OCI-LY1 (cell line): ENCODE measurements around the gene SENP2.
A peak's percentile ranks its signal among the peaks of the same experiment; 100 is the strongest.

Source experiments
- H2AFZ ChIP-seq: fragments of 200-600 bp; sonication (generic), shearing (Covaris generic); 2 replicates; pipeline ENCODE4 v1.6.0; 2014; ENCODE audit warnings: antibody characterized with exemption, mild to moderate bottlenecking, low read length
- H3F3A ChIP-seq: fragments of 200-600 bp; sonication (generic), shearing (Covaris generic); 2 replicates; pipeline ENCODE4 v1.6.0; 2014; ENCODE audit warnings: mild to moderate bottlenecking, antibody characterized with exemption, low read length, moderate library complexity; ENCODE audit not compliant: insufficient read depth
- H3K27ac ChIP-seq: fragments of 200-600 bp; sonication (generic); 2 replicates; pipeline ENCODE4 v1.5.1; 2014; ENCODE audit warnings: low read length, mixed run types, mild to moderate bottlenecking, low read depth; ENCODE audit not compliant: poor library complexity, severe bottlenecking
- H3K27me3 ChIP-seq: fragments of 200-600 bp; sonication (generic); 2 replicates; pipeline ENCODE4 v1.6.0; 2014; ENCODE audit warnings: antibody characterized with exemption, mild to moderate bottlenecking, low read length, moderate library complexity; ENCODE audit not compliant: insufficient read depth
- H3K36me3 ChIP-seq: fragments of 200-600 bp; sonication (generic); 2 replicates; pipeline ENCODE4 v1.6.1; 2014; ENCODE audit warnings: mild to moderate bottlenecking, antibody characterized with exemption, low read length, moderate library complexity, mixed read lengths; ENCODE audit not compliant: insufficient read depth
- H3K4me1 ChIP-seq: fragments of 200-600 bp; sonication (generic); 2 replicates; pipeline ENCODE4 v1.5.1; 2014; ENCODE audit warnings: mild to moderate bottlenecking, low read length, moderate library complexity; ENCODE audit not compliant: insufficient read depth, severe bottlenecking
- H3K4me2 ChIP-seq: fragments of 200-600 bp; sonication (generic), shearing (Covaris generic); 2 replicates; pipeline ENCODE4 v1.6.1; 2014; ENCODE audit warnings: low read length
- H3K4me3 ChIP-seq: fragments of 200-600 bp; sonication (generic); 2 replicates; pipeline ENCODE4 v1.5.1; 2014; ENCODE audit warnings: low read length, low read depth, mild to moderate bottlenecking, mixed read lengths; ENCODE audit not compliant: poor library complexity, severe bottlenecking
- H3K79me2 ChIP-seq: fragments of 200-600 bp; shearing (Covaris generic); 2 replicates; pipeline ENCODE4 v1.6.1; 2016; ENCODE audit warnings: mixed run types, low read length, mixed read lengths; ENCODE audit not compliant: insufficient read depth
- H3K9ac ChIP-seq: fragments of 200-600 bp; sonication (generic), shearing (Covaris generic); 2 replicates; pipeline ENCODE4 v1.6.1; 2014; ENCODE audit warnings: mild to moderate bottlenecking, low read length, mixed read lengths
- H3K9me2 ChIP-seq: fragments of 200-600 bp; sonication (generic), shearing (Covaris generic); 2 replicates; pipeline ENCODE4 v1.6.1; 2014; ENCODE audit warnings: low read depth, mild to moderate bottlenecking, low read length, mixed read lengths
- H3K9me3 ChIP-seq: fragments of 200-600 bp; shearing (Covaris generic); 2 replicates; pipeline ENCODE4 v1.6.1; 2014; ENCODE audit warnings: low read length, mixed read lengths
- H4K20me1 ChIP-seq: fragments of 200-600 bp; sonication (generic), shearing (Covaris generic); 2 replicates; pipeline ENCODE4 v1.6.0; 2016; ENCODE audit warnings: mild to moderate bottlenecking, low read length; ENCODE audit not compliant: insufficient read depth
- EZH2 ChIP-seq: fragments of 200-600 bp; sonication (generic), shearing (Covaris generic); IDR thresholded peaks from 2 replicates; pipeline ENCODE4 v1.8.0; 2017; ENCODE audit warnings: borderline replicate concordance, mixed run types, mild to moderate bottlenecking, antibody characterized with exemption, low read length, moderate library complexity, mixed read lengths
- TF ChIP-seq, protein P1 (sequence below): fragments of 200-600 bp; sonication (generic), shearing (Covaris generic); IDR thresholded peaks from 2 replicates; pipeline ENCODE4 v1.5.1; 2017; ENCODE audit warnings: mild to moderate bottlenecking, antibody characterized with exemption, low read length, moderate library complexity, mixed read lengths

Gene SENP2

GRCh38 chr3:185583925-185584324 lies 2.2 kb upstream of the SENP2 start:
- Histone ChIP-seq H3K4me1 (peaks cover 26% of the 10 kb centered on the region), H2AFZ (no peak overlapping the region), H3K4me2 (no peak overlapping the region), H3K36me3 (no peaks in the 10 kb centered on the region), H3K9me2 (no peaks in the 10 kb centered on the region), H4K20me1 (no peaks in the 10 kb centered on the region), H3K79me2 (peaks cover 17% of the 10 kb centered on the region), H3K27me3 (no peaks in the 10 kb centered on the region), H3K9me3 (no peaks in the 10 kb centered on the region), H3K9ac (no peak overlapping the region), H3K27ac (no peak overlapping the region), H3F3A (no peaks in the 10 kb centered on the region), H3K4me3 (no peak overlapping the region)
- TF ChIP-seq EZH2 = no peak
- TF ChIP-seq, protein P1, sequence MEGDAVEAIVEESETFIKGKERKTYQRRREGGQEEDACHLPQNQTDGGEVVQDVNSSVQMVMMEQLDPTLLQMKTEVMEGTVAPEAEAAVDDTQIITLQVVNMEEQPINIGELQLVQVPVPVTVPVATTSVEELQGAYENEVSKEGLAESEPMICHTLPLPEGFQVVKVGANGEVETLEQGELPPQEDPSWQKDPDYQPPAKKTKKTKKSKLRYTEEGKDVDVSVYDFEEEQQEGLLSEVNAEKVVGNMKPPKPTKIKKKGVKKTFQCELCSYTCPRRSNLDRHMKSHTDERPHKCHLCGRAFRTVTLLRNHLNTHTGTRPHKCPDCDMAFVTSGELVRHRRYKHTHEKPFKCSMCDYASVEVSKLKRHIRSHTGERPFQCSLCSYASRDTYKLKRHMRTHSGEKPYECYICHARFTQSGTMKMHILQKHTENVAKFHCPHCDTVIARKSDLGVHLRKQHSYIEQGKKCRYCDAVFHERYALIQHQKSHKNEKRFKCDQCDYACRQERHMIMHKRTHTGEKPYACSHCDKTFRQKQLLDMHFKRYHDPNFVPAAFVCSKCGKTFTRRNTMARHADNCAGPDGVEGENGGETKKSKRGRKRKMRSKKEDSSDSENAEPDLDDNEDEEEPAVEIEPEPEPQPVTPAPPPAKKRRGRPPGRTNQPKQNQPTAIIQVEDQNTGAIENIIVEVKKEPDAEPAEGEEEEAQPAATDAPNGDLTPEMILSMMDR = no peak

- H3K9me3 ChIP-seq = no peaks in the 10 kb centered on the region
- H2AFZ ChIP-seq = no peak overlapping the region
- peaks cover 25% of the 10 kb centered on the region for H3K79me2 ChIP-seq
- H3K36me3 ChIP-seq = no peaks in the 10 kb centered on the region
- TF ChIP-seq, protein P1 = no peak
- TF ChIP-seq EZH2 = no peak
- no peaks in the 10 kb centered on the region for H4K20me1 ChIP-seq
- H3F3A ChIP-seq = no peaks in the 10 kb centered on the region
- no peak overlapping the region for H3K27ac ChIP-seq
- no peak overlapping the region for H3K9ac ChIP-seq
- H3K27me3 ChIP-seq = no peaks in the 10 kb centered on the region
- H3K9me2 ChIP-seq = no peaks in the 10 kb centered on the region
- peaks cover 30% of the 10 kb centered on the region for H3K4me1 ChIP-seq
- H3K4me2 ChIP-seq = no peak overlapping the region
- no peak overlapping the region for H3K4me3 ChIP-seq
Measured at GRCh38 chr3:185584686-185585085, 1.4 kb upstream of the SENP2 start.

DNA sequence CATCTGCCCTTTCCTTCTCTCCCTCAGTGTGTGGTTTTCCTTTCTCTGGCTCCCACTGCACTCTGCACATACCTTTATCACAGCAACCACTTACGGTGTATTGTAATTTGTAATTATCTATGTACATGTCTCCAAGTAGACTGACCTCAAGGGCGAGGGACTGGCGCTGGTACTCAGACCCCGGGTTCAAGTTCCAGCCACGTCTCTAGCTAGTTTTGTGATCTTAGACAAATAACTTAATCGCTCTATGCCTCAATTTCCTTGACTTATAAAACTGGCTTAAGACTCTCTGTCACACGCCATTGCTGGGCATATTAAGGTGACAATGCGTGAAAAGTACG lies 607 bp upstream of the SENP2 start:
- H3K27me3 ChIP-seq = no peaks in the 10 kb centered on the region
- H2AFZ ChIP-seq = peak overlapping the region; percentile 83
- no peaks in the 10 kb centered on the region for H4K20me1 ChIP-seq
- H3K27ac ChIP-seq = peak overlapping the region; percentile 7
- peaks cover 26% of the 10 kb centered on the region for H3K79me2 ChIP-seq
- H3K9ac ChIP-seq = peak overlapping the region; percentile 72
- H3F3A ChIP-seq = no peaks in the 10 kb centered on the region
- TF ChIP-seq, protein P1 = no peak
- TF ChIP-seq EZH2 = no peak
- no peaks in the 10 kb centered on the region for H3K9me3 ChIP-seq
- H3K4me2 ChIP-seq = peak overlapping the region; percentile 84
- H3K4me1 ChIP-seq = peaks cover 30% of the 10 kb centered on the region
- H3K9me2 ChIP-seq = no peaks in the 10 kb centered on the region
- peak overlapping the region; percentile 82 for H3K4me3 ChIP-seq
- no peaks in the 10 kb centered on the region for H3K36me3 ChIP-seq
